HCT116 (cell line): ENCODE data around the gene THSD4. TPM values are rescaled to one million over a fixed set of nuclear protein-coding genes. Genes with fewer than 3 reads are reported as not detected.
A peak's percentile ranks its signal among the peaks of the same experiment; 100 is the strongest.

Experiments used
- ATAC-seq: fragments of 200-7000 bp; cut with Tn5 transposase; 2 replicates; pipeline ENCODE4 v1.9.1; 2020; ENCODE audit warnings: mild to moderate bottlenecking, moderate library complexity
- BruUV-seq: library from RNA; stranded (reverse); fragments of 400-500 nt; replicated peaks from 2 replicates; lab custom pipeline; 2021; lab: Mats Ljungman, UMichigan
- CTCF ChIA-PET: fragments of 300-600 bp; sonication (Branson Sonifier 250); formaldehyde crosslinking; loops from one replicate; lab custom pipeline; 2021; ENCODE audit warnings: antibody characterized with exemption; lab: Charles Lee
- POLR2A ChIA-PET: fragments of 300-600, 350-600 bp; sonication (Branson Sonifier 250); formaldehyde crosslinking; loops from one replicate; lab custom pipeline; 2021; ENCODE audit warnings: antibody characterized with exemption; lab: Charles Lee
- RAD21 ChIA-PET, 2 experiments: fragments of 300-600 bp; sonication (Branson Sonifier 250); formaldehyde crosslinking; loops; one replicate each; lab custom pipeline; 2023; ENCODE audit warnings: low total read pairs in 2 of 2; ENCODE audit not compliant: uncharacterized antibody in 2 of 2, unreplicated experiment in 2 of 2, low non-redundant PET in 1 of 2; lab: Charles Lee
- DNase-seq: peaks from one replicate; pipeline ENCODE4 v3.0.0-alpha.2; 2010; ENCODE audit warnings: low read depth, low spot score
- H2AFZ ChIP-seq: fragments of 200-600 bp; shearing (Covaris generic), sonication (generic); 2 replicates; pipeline ENCODE4 v1.6.1; 2017; ENCODE audit warnings: low read depth, mixed run types, mixed read lengths, antibody characterized with exemption, low read length; ENCODE audit not compliant: poor library complexity, severe bottlenecking
- H3K27ac ChIP-seq: 2 replicates; pipeline ENCODE4 v1.5.1; 2012; ENCODE audit warnings: low read depth, low read length
- H3K27me3 ChIP-seq: fragments of 200-600 bp; sonication (generic); 2 replicates; pipeline ENCODE4 v1.6.1; 2016; ENCODE audit warnings: mixed run types, low read length, mixed read lengths; ENCODE audit not compliant: insufficient read depth
- H3K36me3 ChIP-seq, 2 experiments: fragments of 200-500 bp in 1 of 2; fragments of 200-600 bp in 1 of 2; sonication (Bioruptor generic) in 1 of 2; sonication (generic) in 1 of 2; 2 replicates each; pipeline versions ENCODE4 v1.5.1 to v1.6.1; 2014 to 2016; ENCODE audit warnings: low read length in 2 of 2, inconsistent platforms in 1 of 2, mixed read lengths in 1 of 2, mixed run types in 1 of 2; ENCODE audit not compliant: insufficient read depth in 2 of 2, control insufficient read depth in 1 of 2
- H3K4me1 ChIP-seq, 2 experiments: fragments of 200-600 bp in 1 of 2; sonication (generic) in 1 of 2; 2 replicates each; pipeline versions ENCODE4 v1.5.1 to v1.6.1; 2012 to 2017; ENCODE audit warnings: low read length in 2 of 2, inconsistent platforms in 1 of 2, mild to moderate bottlenecking in 1 of 2, mixed read lengths in 1 of 2, mixed run types in 1 of 2, moderate library complexity in 1 of 2; ENCODE audit not compliant: insufficient read depth in 2 of 2, control insufficient read depth in 1 of 2
- H3K4me2 ChIP-seq: fragments of 200-600 bp; sonication (generic); 2 replicates; pipeline ENCODE4 v1.6.1; 2017; ENCODE audit warnings: mixed run types, low read length, mixed read lengths
- H3K4me3 ChIP-seq, 2 experiments: fragments of 200-600 bp in 1 of 2; sonication (generic) in 1 of 2; replicated peaks in 1 of 2; 2 replicates each; pipeline ENCODE4 v1.5.1; 2011 to 2016; ENCODE audit warnings: low read length in 2 of 2, control low read depth in 1 of 2, low read depth in 1 of 2, mild to moderate bottlenecking in 1 of 2, mixed read lengths in 1 of 2, mixed run types in 1 of 2
- H3K79me2 ChIP-seq: fragments of 200-600 bp; sonication (generic); 2 replicates; pipeline ENCODE4 v1.6.1; 2017; ENCODE audit warnings: mild to moderate bottlenecking, mixed run types, low read length, moderate library complexity, mixed read lengths; ENCODE audit not compliant: insufficient read depth
- H3K9ac ChIP-seq: fragments of 200-600 bp; sonication (generic); 2 replicates; pipeline ENCODE4 v1.6.1; 2016; ENCODE audit warnings: low read length, mixed read lengths
- H3K9me2 ChIP-seq: fragments of 200-600 bp; sonication (generic), shearing (Covaris generic); 2 replicates; pipeline ENCODE4 v1.6.1; 2017; ENCODE audit warnings: mixed run types, mild to moderate bottlenecking, moderate library complexity; ENCODE audit not compliant: insufficient read depth
- H3K9me3 ChIP-seq, 2 experiments: fragments of 200-500 bp in 1 of 2; fragments of 200-600 bp in 1 of 2; sonication (Bioruptor generic) in 1 of 2; sonication (generic) in 1 of 2; 2 replicates each; pipeline ENCODE4 v1.6.1; 2014 to 2017; ENCODE audit warnings: low read length in 2 of 2, mixed read lengths in 2 of 2, inconsistent platforms in 1 of 2, low read depth in 1 of 2, mild to moderate bottlenecking in 1 of 2, mixed run types in 1 of 2, moderate library complexity in 1 of 2; ENCODE audit not compliant: control insufficient read depth in 1 of 2, insufficient read depth in 1 of 2
- H4K20me1 ChIP-seq: fragments of 200-600 bp; sonication (generic), shearing (Covaris generic); 2 replicates; pipeline ENCODE4 v1.6.1; 2017; ENCODE audit warnings: mixed run types, mild to moderate bottlenecking, moderate library complexity; ENCODE audit not compliant: insufficient read depth
- ATF3 ChIP-seq: IDR thresholded peaks from 2 replicates; pipeline ENCODE4 v1.6.1; 2012
- CBX3 ChIP-seq: IDR thresholded peaks from 2 replicates; pipeline ENCODE4 v1.6.1; 2012; ENCODE audit warnings: low read depth
- CTCF ChIP-seq, 3 experiments: fragments of 200-600 bp in 1 of 3; sonication (generic) in 1 of 3; IDR thresholded peaks in 2 of 3; conservative IDR thresholded peaks in 1 of 3; 2 replicates each; pipeline ENCODE4 v1.5.1; 2012 to 2017; ENCODE audit warnings: low read depth in 2 of 3, low read length in 2 of 3, antibody characterized with exemption in 1 of 3, borderline replicate concordance in 1 of 3, control low read depth in 1 of 3, mild to moderate bottlenecking in 1 of 3, mixed read lengths in 1 of 3, mixed run types in 1 of 3, moderate library complexity in 1 of 3; ENCODE audit not compliant: insufficient read depth in 1 of 3
- EGR1 ChIP-seq: IDR thresholded peaks from 2 replicates; pipeline ENCODE4 v1.6.1; 2012; ENCODE audit warnings: low read depth
- EZH2 ChIP-seq: fragments of 200-600 bp; sonication (generic); IDR thresholded peaks from 2 replicates; pipeline ENCODE4 v1.6.1; 2017; ENCODE audit warnings: antibody characterized with exemption, mixed run types
- EZH2phosphoT487 ChIP-seq: fragments of 200-600 bp; IDR thresholded peaks from 2 replicates; pipeline ENCODE4 v1.6.1; 2018; ENCODE audit warnings: antibody characterized with exemption, borderline replicate concordance
- FOSL1 ChIP-seq: IDR thresholded peaks from 2 replicates; pipeline ENCODE4 v1.6.1; 2012; ENCODE audit warnings: low read depth
- MAX ChIP-seq: IDR thresholded peaks from 2 replicates; pipeline ENCODE4 v1.6.1; 2012
- RAD21 ChIP-seq: IDR thresholded peaks from 2 replicates; pipeline ENCODE4 v1.6.1; 2012; ENCODE audit warnings: low read depth, mild to moderate bottlenecking
- REST ChIP-seq: IDR thresholded peaks from 2 replicates; pipeline ENCODE4 v1.6.1; 2012; ENCODE audit warnings: low read depth
- SP1 ChIP-seq: IDR thresholded peaks from 2 replicates; pipeline ENCODE4 v1.6.1; 2012; ENCODE audit warnings: low read depth
- TCF7L2 ChIP-seq: IDR thresholded peaks from 2 replicates; pipeline ENCODE4 v1.7.0; 2011; ENCODE audit warnings: borderline replicate concordance, inconsistent platforms; ENCODE audit not compliant: insufficient read depth, insufficient read length; ENCODE audit errors: extremely low read depth
- YY1 ChIP-seq: IDR thresholded peaks from 2 replicates; pipeline ENCODE4 v1.6.1; 2011; ENCODE audit warnings: low read length, low read depth, moderate library complexity, mild to moderate bottlenecking; ENCODE audit not compliant: insufficient replicate concordance; ENCODE audit errors: extremely low read depth
- ZBTB33 ChIP-seq: IDR thresholded peaks from 2 replicates; pipeline ENCODE4 v1.6.1; 2011; ENCODE audit warnings: mild to moderate bottlenecking, low read length, moderate library complexity; ENCODE audit not compliant: insufficient replicate concordance; ENCODE audit errors: extremely low read depth
- ZNF274 ChIP-seq: fragments of 200-500 bp; sonication (Bioruptor generic); IDR thresholded peaks from 2 replicates; pipeline ENCODE4 v1.6.1; 2014; ENCODE audit warnings: mild to moderate bottlenecking, low read depth, low read length, inconsistent platforms
- intact Hi-C: fragments of 100-400 bp; cut with micrococcal nuclease; formaldehyde crosslinking; loops from 2 replicates; pipeline ENCODE4 v1.10.0; 2022
- total RNA-seq: library from RNA; stranded (reverse); gene quantifications from one replicate; pipeline ENCODE4 v1.2.1, GENCODE V29; 2021; ENCODE audit not compliant: unreplicated experiment

Gene THSD4
- total RNA-seq, 1 experiment from 2014 or later, result 30.5 TPM

- ChIA-PET POLR2A (no interaction called here), CTCF (no interaction called here), RAD21 (no interaction called here)
- Histone ChIP-seq H3K9me2 (no peaks in the 10 kb centered on the region), H3K79me2 (no peaks in the 10 kb centered on the region), H3K27ac (no peak within 1 kb of the TSS), H3K4me3 (no peak within 1 kb of the TSS), H4K20me1 (no peaks in the 10 kb centered on the region), H3K4me2 (no peak within 1 kb of the TSS), H3K9me3 (no peaks in the 10 kb centered on the region), H2AFZ (no peak within 1 kb of the TSS), H3K9ac (no peak within 1 kb of the TSS), H3K27me3 (no peaks in the 10 kb centered on the region), H3K4me1 (peaks cover 4 to 6% of the 10 kb centered on the region in 2 experiments; a peak in 3 of 4 replicates), H3K36me3 (no peaks in the 10 kb centered on the region)
- no peak for TF ChIP-seq CBX3
- TF ChIP-seq TCF7L2, result no peak
- no peak for TF ChIP-seq EZH2
- no peak for TF ChIP-seq ATF3
- no peak for TF ChIP-seq REST
- no peak for TF ChIP-seq YY1
- TF ChIP-seq EZH2phosphoT487, result no peak
- no peak for TF ChIP-seq FOSL1
- TF ChIP-seq SP1, result no peak
- no peak for TF ChIP-seq RAD21
- TF ChIP-seq MAX, result no peak
- no peak for TF ChIP-seq ZBTB33
- TF ChIP-seq ZNF274, result no peak
- no peak for TF ChIP-seq EGR1
- TF ChIP-seq CTCF (IDR thresholded peaks at IDR 0.05 in 2 of 3, conservative IDR thresholded peaks at IDR 0.05 in 1 of 3; ENCODE audit: borderline replicate concordance in 1 of 3, insufficient read depth in 1 of 3, low read depth in 2 of 3, low read length in 2 of 3), result no peak
- ATAC-seq (peak; percentile 43; the same call in 1 of the 2 replicates), DNase-seq (no peak)
- intact Hi-C loops, result no loop called here
- no TSS peak for BruUV-seq
These were observed 695.2 kb downstream of the THSD4 start, which contains the start of gene NR2E3 for GRCh38 chr15:71810256-71811035. Gene NR2E3, plus strand, starts transcription at chr15:71810554. Its CDS starts 190 bp downstream, at chr15:71810744.
